IPS DF 19.7 (cell line): ENCODE data around the gene RAB1B.
"Not testable (repeated sequence)": the region's sequence is repeated elsewhere in the genome, so short reads cannot be mapped to it uniquely, and the experiment has no call there.

Experiments
- DNase-seq: peaks from one replicate; pipeline ENCODE4 v3.0.0-alpha.2; 2013; ENCODE audit warnings: low read depth, low spot score

RAB1B gene

DNA sequence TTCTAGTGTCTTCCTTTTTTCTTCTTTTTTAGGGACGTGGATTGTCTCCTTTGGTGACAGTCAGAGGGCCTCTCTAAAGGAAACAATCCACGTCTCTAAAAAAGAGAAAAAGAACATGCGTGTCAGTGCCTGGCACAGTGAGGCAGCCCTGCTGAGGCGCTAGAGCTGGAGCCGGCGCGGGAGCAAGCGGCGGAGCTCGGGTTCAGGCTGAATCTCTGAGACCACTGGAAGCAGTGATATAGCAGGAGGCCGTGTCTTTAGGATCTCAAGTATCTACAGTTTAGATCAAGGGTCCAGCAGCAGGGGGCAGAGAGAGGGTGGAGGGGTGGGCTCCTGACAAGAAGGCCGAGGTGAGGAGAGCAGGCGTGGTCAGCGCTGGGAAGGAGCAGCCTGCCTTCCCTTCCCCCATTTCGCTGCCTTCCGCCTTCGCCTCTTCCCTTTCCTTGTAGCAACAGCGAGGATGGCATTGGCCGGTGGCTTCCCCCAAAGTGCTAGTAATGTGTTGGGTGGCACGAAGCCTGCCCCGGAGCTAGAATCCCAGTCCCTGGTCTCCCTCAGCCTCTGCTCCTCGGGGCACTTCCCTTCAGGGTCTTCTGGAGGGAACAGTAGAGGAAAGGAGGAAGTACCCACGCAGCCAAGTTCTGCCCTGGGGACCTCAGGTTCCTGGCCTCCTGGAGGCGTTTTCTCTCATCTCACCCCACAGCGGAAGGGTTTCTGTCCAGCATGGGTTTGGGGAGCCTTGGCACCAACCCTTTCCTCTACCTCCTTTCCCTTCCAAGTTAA, 28.2 kb upstream of the RAB1B start:
- DNase-seq, result no peak

DNA sequence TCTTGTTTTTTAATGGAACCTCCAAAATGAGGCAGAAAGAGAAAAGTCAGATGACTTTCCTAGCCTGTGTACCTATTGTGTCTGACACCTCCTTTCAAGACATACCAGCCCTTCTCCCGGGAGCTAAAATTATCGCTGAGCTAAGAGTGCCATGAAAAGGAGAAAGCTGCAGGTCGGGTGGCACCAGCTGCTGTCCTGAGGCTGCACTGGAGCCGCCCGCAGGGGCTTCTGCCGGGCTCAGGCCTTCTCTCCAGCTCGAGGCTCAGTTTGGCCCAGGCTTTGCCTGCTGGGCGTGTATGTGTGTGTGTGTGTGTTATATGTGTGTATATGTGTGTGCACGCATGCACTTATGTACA, 27.7 kb upstream of the RAB1B start:
- DNase-seq, result no peak

DNA sequence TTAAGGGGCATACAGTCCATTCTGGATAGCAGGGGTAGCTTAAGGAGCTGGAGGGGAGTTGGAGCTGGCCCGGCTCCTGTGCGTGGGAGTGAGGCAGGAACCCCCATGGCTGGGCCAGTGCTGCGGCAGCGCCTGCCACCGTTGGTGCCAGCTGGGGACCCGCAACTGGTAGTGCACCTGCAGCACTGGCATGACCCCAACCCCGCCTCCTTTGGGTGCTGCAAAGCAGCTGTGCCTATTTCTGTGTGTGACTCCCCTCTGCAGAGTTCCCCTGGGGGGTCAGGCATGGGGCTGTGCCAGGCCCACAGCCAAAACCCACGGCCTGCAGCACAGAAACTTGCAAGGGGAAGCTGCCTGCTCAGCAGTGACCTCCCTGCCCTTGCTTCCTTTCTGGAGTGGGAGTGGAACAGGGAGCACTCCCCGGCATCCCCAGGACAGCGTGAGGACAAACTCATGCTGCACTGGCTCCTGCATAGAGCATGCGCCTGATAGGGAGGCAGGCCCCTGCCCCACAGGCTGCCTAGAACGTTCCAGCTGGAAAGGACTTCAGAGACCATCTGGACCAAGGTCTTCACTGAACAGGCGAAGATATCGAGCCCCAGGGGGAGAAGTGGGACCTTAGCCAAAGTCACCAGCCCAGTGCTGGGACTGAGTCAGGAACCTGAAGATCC, 26.2 kb upstream of the RAB1B start:
- no peak for DNase-seq

DNA sequence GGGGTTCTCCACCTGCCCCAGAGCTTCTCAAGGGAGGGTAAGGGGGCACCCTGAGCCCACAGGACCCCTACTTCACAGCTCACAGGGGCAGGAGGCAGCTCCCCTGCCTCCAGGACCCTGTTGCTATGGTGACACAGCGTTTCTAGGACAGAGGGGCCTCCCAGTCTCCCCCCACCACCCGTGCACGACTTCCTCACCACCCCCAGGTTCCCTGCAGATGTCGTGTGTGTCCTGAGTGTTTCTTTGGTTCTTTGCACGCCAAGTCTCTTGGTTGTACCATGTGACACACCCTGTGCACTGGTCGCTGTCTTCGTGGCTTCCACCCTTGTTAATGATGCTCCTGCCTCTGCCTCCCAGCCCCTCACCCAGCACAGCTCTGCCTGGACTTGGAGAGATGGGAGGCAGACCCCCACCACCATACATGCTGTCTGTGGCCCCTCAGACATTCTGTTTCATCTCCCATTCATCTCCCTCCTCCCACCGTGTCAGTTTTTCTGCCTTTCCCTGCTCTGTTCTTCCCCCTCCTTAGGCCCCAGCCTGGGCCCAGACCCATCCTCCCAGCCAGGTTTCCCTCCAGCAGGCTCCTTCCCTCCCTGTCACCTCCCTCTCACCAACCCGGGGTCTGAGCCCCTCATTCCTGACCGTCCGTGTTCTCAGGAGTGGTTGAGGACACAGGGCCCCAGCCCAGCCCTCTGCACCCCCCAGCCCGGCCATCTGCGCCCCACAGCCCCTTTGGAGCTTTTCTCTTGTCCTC, 24.5 kb upstream of the RAB1B start:
- DNase-seq, result no peak

DNA sequence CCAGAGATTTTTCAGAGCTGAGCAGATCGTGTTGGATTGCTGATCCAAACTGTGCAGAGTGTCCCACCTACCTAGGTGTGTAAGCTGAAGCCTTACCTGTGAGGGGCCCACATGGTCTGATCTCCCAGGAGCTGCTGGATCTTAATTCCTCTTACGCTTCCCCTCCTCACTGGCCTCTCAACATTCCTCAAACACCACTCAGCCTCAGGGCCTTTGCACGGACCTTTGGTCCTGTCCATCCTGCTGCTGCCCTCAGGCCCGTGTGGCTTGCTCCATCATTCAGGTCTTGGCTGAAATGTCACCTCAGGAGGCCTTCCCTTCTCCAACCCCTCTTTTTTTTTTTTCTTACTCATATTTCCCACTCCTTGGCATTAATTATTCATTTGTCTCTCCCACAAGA, 21.1 kb upstream of the RAB1B start:
- no peak for DNase-seq

DNA sequence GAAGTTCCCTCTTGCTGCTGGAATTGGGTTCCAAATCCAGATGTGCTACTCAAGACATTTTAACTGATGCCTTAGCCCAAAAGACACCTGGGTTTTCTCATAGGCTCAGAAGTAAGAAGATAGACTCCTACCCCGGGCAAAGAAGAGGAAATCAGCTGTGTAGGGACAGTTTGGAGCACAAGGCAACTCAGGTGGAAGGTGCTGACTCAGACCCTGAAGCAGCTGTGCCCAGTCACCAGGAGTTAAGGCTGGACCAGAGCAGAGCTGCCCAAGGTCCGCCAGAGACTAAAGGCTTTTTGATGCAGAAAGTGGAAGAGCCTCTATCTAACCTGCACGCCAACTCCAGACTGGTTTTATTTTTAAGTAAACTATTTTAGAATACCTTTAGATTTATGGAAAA, 20.6 kb upstream of the RAB1B start:
- DNase-seq, result no peak

DNA sequence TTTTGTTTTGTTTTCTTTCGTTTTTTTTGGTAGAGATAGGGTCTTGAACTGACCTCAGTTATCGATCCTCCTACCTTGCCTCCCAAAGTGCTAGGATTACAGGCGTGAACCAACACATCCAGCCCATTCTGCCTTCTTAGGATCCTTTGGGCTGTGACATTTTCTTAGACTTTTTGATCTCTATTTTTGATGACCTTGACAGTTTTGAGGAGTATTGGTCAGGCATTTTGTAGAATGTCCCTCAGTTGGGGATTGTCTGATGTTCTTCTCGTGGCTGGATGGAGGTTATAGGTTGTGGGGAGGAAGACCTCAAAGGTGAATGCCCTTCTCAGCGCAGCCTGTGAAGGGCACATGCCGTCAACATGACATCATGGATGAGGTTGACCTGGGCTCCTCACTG, 19.5 kb upstream of the RAB1B start:
- DNase-seq, result no peak

DNA sequence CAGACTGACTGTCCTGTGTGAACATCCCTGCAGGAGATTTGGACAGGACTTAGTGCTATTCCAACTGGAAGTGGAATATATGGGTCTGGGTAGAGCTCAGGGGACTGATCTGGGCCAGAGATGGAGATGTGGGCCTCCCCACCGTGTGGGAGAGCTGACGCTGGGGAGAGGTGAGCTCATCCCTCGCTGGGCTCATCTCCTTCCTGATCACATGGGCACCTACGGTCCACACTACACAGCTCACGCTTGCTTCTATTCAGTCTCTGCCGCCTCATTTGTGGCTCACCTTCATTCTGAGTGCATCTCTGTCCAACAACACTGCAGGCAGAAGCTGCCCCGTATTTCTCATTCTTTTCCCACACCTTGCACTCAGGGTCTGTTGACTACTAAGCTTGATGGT, 16.6 kb upstream of the RAB1B start:
- no peak for DNase-seq

DNA sequence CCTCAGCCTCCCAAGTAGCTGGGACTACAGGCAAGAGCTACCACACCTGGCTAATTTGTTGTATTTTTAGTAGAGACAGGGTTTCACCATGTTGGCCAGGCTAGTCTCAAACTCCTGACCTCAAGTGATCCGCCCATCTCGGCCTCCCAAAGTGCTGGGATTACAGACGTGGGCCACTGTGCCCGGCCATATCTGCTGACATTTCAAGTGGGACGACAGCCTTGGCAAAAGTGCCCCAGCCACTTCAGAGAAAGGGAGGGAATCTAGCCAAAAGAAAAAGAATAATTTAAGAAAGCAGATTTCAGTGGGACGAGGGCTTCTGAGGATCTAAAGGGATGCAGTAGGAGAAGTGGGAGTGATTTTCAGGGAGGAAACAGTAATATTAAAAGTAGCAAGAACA, 15.4 kb upstream of the RAB1B start:
- not testable (repeated sequence) for DNase-seq

DNA sequence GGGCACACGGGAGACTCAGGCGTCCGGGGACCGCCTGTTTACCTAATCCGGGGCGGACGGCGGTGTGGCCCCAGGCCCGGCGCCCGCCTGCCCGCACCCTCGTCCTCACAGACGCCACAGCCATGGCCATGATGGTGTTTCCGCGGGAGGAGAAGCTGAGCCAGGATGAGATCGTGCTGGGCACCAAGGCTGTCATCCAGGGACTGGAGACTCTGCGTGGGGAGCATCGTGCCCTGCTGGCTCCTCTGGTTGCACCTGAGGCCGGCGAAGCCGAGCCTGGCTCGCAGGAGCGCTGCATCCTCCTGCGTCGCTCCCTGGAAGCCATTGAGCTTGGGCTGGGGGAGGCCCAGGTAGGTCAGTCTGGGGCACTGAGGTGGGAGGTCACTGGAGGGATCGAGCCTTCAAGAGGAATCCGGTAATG, 10.0 kb upstream of the RAB1B start:
- no peak for DNase-seq

DNA sequence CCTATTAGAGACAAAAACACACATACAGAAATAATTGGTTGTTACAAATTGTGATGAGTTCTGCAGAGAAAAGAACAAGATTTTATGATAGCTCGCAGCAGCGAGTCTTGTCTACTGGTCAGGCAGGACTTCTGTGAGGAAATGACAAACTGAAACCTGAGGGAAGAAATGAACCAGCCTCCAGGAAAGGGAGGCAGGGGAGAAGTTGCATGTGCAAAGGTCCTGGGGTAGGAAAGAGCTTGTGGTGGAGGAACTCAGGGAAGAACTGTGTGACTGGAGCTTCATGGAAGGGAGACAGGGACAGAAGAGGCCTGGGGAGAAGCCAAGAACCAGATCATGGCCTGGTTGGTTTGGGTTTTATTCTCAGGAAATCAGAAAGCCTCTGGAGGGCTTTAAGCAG, 9.2 kb upstream of the RAB1B start:
- no peak for DNase-seq

DNA sequence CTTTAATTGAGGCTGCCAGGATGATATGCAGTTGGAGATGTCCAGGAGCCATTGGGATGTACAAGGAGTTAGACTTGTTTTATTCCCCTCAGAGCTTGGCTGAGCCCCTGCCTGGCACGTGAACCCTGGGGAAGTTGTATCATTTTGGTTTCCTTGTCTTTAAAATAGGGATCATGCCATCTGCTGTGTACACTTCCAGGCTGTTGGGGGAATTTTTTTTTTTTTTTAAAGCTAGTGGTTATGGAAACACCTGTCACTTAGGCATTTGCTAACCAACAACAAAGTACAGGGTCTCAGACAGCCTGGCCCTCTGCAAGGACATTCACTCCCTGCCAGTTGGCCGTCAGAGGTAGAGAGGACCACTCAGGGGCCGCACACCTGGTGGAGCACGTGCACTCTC, 8.5 kb upstream of the RAB1B start:
- DNase-seq, result no peak

DNA sequence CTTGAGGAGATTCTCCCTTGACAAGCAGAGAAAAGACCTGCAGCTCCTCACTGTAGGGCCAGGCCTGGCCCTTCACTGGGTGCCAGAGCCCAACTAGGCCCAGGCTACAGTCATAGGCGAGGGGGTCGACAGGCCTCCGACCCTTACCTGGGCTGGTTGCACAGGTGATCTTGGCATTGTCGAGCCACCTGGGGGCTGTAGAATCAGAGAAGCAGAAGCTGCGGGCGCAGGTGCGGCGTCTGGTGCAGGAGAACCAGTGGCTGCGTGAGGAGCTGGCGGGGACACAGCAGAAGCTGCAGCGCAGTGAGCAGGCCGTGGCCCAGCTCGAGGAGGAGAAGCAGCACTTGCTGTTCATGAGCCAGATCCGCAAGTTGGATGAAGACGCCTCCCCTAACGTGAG, 6.9 kb upstream of the RAB1B start:
- DNase-seq, result no peak

DNA sequence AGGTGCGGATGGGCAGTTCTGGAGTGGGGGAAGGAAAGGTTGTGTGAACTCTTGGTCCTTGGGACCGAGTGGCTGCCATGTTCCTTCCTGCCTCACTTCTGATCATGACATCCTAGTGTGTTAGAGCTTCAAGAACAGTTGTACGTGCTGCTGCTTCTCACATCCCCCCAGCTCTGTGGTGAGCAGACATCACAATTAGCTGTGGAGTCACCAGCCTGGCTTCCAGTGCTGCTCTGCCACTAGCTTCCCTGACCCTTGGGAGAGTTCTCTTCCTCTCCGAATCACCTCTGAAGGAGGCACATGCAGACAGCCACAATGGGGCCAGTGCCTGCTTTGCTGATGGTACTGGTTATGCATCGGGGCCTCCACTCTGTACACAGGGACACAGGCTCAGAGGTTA, 6.2 kb upstream of the RAB1B start:
- no peak for DNase-seq

DNA sequence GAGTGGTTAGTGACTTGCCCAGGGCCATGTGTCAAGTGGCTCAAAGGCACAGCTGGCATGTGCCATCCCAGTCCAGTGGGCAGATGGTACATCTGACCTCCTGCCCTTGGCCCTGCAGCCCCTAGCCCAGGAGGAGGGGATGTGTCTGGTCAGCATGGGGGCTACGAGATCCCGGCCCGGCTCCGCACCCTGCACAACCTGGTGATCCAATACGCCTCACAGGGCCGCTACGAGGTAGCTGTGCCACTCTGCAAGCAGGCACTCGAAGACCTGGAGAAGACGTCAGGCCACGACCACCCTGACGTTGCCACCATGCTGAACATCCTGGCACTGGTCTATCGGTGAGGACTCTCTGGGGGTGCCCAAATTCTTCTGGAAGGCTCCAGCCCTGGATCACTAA, 5.7 kb upstream of the RAB1B start:
- no peak for DNase-seq

DNA sequence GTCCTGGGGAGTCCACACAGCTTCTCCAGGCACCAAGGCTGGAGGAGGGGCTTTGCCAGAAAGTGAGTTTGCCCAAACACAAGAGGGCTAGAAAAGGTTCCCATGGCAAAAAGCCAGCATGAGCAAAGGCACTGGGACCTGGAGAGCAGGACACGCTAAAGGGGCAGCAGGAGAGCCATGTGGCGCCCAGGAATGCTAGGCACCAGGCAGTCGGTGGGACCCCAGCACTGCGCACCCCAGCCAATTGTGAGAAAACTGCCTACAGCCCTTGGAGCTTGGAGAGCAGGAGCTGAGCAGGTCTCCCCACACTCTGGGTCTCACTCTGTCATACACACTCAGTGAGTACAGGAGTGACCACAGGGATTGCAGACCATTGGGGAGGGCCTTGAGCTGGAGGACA, 5.2 kb upstream of the RAB1B start:
- DNase-seq, result no peak

DNA sequence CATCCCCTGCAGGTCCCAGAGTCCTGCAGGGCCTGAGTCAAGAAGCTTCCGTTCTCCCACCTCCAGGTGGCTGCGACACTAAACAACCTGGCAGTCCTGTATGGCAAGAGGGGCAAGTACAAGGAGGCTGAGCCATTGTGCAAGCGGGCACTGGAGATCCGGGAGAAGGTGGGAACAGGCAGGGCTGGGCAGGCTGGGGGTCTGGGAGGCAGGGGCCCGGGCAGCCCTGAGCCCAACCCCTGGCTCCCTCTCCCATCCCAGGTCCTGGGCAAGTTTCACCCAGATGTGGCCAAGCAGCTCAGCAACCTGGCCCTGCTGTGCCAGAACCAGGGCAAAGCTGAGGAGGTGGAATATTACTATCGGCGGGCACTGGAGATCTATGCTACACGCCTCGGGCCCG, 4.7 kb upstream of the RAB1B start:
- no peak for DNase-seq

DNA sequence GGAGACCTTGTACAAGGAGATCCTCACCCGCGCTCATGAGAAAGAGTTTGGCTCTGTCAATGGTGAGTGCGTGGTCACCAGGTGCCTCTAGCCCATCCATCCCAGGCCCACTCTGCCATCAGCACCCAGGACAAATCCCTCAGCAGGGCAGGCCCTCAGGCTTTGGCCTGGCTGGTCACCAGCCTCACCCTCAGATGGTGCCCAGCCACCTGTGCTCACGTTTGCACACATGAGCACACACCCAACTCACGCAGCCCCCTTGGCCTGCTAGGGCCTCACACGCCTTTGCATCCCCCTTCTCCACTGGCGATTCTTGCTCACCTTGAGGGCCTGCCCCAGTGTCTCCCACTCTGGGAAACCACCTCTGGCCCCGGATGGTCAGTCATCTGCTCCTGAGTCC, 4.1 kb upstream of the RAB1B start:
- no peak for DNase-seq

DNA sequence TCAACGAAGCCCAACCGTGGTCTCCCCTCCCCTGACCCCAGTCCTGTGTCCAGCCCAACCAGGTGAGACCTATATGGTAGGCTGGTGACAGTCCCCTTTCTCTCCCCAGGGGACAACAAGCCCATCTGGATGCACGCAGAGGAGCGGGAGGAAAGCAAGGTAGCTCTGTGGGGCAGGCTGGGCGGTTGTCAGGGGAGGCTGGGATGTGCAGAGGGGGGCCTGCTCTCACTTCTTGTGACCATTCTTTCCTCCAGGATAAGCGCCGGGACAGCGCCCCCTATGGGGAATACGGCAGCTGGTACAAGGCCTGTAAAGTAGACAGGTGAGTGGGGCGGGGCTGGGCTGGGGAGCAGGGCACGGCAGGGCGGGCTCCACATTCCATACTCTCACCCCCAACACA, 3.5 kb upstream of the RAB1B start:
- no peak for DNase-seq

DNA sequence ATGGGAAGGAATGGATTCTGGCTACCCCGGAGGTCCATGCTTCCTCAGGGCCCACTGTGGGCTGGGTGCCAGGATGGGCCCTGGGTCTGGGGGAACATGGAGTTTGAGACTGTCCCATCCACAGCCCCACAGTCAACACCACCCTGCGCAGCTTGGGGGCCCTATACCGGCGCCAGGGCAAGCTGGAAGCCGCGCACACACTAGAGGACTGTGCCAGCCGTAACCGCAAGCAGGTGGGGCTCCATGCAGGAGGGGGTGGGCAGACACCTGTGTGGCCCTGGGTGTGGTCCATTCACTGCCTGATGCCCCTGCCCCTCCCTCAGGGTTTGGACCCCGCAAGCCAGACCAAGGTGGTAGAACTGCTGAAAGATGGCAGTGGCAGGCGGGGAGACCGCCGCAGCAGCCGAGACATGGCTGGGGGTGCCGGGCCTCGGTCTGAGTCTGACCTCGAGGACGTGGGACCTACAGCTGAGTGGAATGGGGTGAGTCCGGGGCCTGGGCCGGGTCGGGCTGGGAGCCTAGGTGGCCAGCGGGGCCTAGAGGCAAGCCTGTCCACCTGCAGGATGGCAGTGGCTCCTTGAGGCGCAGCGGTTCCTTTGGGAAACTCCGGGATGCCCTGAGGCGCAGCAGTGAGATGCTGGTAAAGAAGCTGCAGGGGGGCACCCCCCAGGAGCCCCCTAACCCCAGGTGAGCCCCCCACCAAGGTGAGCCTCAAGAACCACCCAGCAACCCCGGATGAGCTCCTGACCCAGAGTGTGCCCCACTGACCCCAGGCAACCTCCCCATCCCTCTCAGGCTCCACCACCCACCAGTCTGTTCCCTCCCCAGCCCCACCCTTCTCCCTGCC, 2.7 kb upstream of the RAB1B start:
- DNase-seq, result no peak

DNA sequence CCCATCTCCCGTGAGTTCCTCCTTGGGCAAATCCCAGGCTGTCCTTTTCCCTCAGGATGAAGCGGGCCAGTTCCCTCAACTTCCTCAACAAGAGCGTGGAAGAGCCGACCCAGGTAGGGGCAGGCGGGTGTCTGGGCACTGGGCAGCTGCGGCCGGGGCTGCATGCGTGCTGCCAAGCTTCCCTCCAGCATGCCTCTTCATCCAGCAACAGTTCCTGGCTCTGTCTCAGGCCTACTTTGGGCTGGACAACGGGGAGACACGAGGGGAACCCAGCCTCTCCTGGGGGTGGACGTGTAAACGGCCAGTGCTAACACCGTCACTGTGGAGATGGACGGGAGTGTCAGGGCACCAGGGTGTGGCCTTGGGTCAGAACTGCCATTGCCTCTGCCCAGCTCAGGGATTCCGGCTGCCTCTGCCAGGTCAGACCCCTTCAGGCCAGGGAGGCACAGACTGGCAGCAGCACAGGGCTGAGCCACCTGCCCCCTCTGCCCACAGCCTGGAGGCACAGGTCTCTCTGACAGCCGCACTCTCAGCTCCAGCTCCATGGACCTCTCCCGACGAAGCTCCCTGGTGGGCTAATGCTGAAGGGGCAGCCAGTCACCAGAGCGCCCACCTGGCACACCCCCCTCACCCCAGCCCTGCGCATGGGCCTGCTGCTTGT, 1.9 kb upstream of the RAB1B start:
- no peak for DNase-seq

DNA sequence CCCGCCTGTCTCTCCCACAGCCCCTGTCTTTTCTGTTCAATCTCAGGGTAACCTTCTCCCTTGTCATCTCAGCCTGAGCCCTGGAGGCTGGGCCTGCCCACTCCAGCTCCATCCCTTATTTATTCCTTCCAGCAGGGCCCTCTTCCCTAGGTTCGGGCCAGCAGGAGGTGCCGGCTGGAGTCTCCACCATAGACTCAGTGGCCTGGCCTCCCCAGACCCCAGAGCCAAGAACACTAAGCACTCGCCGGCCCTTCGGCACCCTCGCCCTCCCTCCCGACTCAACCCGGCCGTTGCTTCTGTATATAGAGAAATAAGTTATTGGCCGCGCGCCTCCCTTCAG, 1.4 kb upstream of the RAB1B start:
- no peak for DNase-seq
